Right cardiac atrium (tissue), 5 donors: ENCODE results near the gene GLIS1. TPM values are rescaled to one million over a fixed set of nuclear protein-coding genes. Genes with fewer than 3 reads are reported as not detected.
A peak's percentile ranks its signal among the peaks of the same experiment; 100 is the strongest.

Source experiments
- ATAC-seq, 2 donors: fragments of 200-7000 bp; cut with Tn5 transposase; one replicate each; pipeline versions ENCODE4 v1.8.0 to v1.9.1; 2020; ENCODE audit warnings: moderate library complexity in 2 of 2, mild to moderate bottlenecking in 1 of 2
- DNase-seq, 3 donors: peaks; one replicate each; pipeline ENCODE4 v3.0.0-alpha.2; 2020
- H3K27ac ChIP-seq: one replicate; pipeline ENCODE4 v1.5.1; 2013; ENCODE audit warnings: mild to moderate bottlenecking, low read length, control low read depth, moderate library complexity
- H3K27me3 ChIP-seq: one replicate; pipeline ENCODE4 v1.6.1; 2013; ENCODE audit not compliant: control insufficient read depth, insufficient read depth
- H3K4me1 ChIP-seq: one replicate; pipeline ENCODE4 v1.6.1; 2013; ENCODE audit warnings: low read length; ENCODE audit not compliant: control insufficient read depth, insufficient read depth
- H3K4me3 ChIP-seq: one replicate; pipeline ENCODE4 v1.5.1; 2013; ENCODE audit warnings: low read length, control low read depth
- H3K9me3 ChIP-seq: one replicate; pipeline ENCODE4 v1.6.1; 2013; ENCODE audit warnings: low read length; ENCODE audit not compliant: control insufficient read depth
- WGBS: extraction: QIAGEN DNeasy Blood & Tissue Kit; methylation state at CpG from one replicate; pipeline ENCODE4 v1.1.7; 2013; 5-methylcytosine and 5-hydroxymethylcytosine counted together
- intact Hi-C, 4 donors: fragments of 100-400 bp; cut with DNase I; formaldehyde crosslinking; loops; one replicate each; pipeline versions ENCODE4 v1.11.0 to v1.14.0; 2022 to 2023
- polyA plus RNA-seq: library from polyadenylated mRNA; stranded (reverse); fragments of 200-250 nt; gene quantifications from one replicate; pipeline ENCODE4 v1.2.3, GENCODE V29; 2013
- total RNA-seq, 4 donors: library from RNA; stranded (reverse); fragmentation: NEBNext Ultra II Directional; extraction: Animal tissue kit (Norgen Biotek cat#: 25700); gene quantifications; one replicate each; pipeline ENCODE4 v1.2.1, GENCODE V29; 2021
- donor health status: healthy with polysubstance abuse.
- donor health status: DM: no; HTN: yes; CAD: no.
- donor health status: DM: no; HTN: no; CAD: no.
- donor health status: DM: no; HTN: yes; CAD: no; lungs with severe emphysema.
- donor health status: DM: yes; HTN: yes; CAD: no.

The GLIS1 gene
- total and polyA plus RNA-seq, 5 donors = 0.14 to 0.37 (median 0.35) TPM

- intact Hi-C loops = no loop called here
- Histone ChIP-seq H3K4me1 (no peaks in the 10 kb centered on the region), H3K4me3 (no peak overlapping the region), H3K9me3 (no peaks in the 10 kb centered on the region), H3K27me3 (no peaks in the 10 kb centered on the region), H3K27ac (no peak overlapping the region)
- 90% methylated on average over 9 of the region's 9 CpGs for WGBS
- DNase-seq = no peak
- ATAC-seq = no peak
Measured at GRCh38 chr1:53672785-53673184, 66.2 kb downstream of the GLIS1 start.

- H3K4me1 ChIP-seq = no peaks in the 10 kb centered on the region
- ATAC-seq = no peak
- H3K27me3 ChIP-seq = no peaks in the 10 kb centered on the region
- intact Hi-C loops = no loop called here
- no peaks in the 10 kb centered on the region for H3K9me3 ChIP-seq
- 88% methylated on average over 5 of the region's 5 CpGs for WGBS
- no peak overlapping the region for H3K27ac ChIP-seq
- H3K4me3 ChIP-seq = no peak overlapping the region
- DNase-seq = no peak
Measured at GRCh38 chr1:53672243-53672642, 66.7 kb downstream of the GLIS1 start.

- Histone ChIP-seq H3K4me3 (no peak overlapping the region), H3K27ac (no peak overlapping the region), H3K9me3 (no peaks in the 10 kb centered on the region), H3K27me3 (no peaks in the 10 kb centered on the region), H3K4me1 (no peaks in the 10 kb centered on the region)
- peak in 1 of 3 donors; percentile 60 for DNase-seq
- WGBS = 46% methylated on average over 3 of the region's 3 CpGs
- intact Hi-C loops = no loop called here
- ATAC-seq = peak; percentile 24 to 32
Measured at GRCh38 chr1:53669621-53670191, 69.3 kb downstream of the GLIS1 start.

GRCh38 chr1:53666566-53666965 is 72.4 kb downstream of the GLIS1 start:
- no peaks in the 10 kb centered on the region for H3K4me1 ChIP-seq
- ATAC-seq (no peak), DNase-seq (no peak)
- H3K27ac ChIP-seq = no peak overlapping the region
- no peaks in the 10 kb centered on the region for H3K9me3 ChIP-seq
- H3K27me3 ChIP-seq = no peaks in the 10 kb centered on the region
- WGBS = 91% methylated on average over 1 of the region's 1 CpG
- H3K4me3 ChIP-seq = no peak overlapping the region
- intact Hi-C loops = no loop called here

- H3K27me3 ChIP-seq = no peaks in the 10 kb centered on the region
- 30% methylated on average over 2 of the region's 2 CpGs for WGBS
- intact Hi-C loops = no loop called here
- no peaks in the 10 kb centered on the region for H3K4me1 ChIP-seq
- H3K4me3 ChIP-seq = no peak overlapping the region
- H3K9me3 ChIP-seq = no peaks in the 10 kb centered on the region
- H3K27ac ChIP-seq = no peak overlapping the region
- DNase-seq (no peak), ATAC-seq (no peak)
Measured at GRCh38 chr1:53665996-53666395, 73.0 kb downstream of the GLIS1 start.

GRCh38 chr1:53663529-53664300 is 75.2 kb downstream of the GLIS1 start:
- ATAC-seq = peak; percentile 9 to 29
- no peak for DNase-seq

GRCh38 chr1:53662951-53663350 is 76.0 kb downstream of the GLIS1 start:
- H3K4me3 ChIP-seq = no peak overlapping the region
- no peak overlapping the region for H3K27ac ChIP-seq
- H3K27me3 ChIP-seq = no peaks in the 10 kb centered on the region
- H3K4me1 ChIP-seq = no peaks in the 10 kb centered on the region
- intact Hi-C loops = no loop called here
- DNase-seq (no peak), ATAC-seq (no peak)
- no peaks in the 10 kb centered on the region for H3K9me3 ChIP-seq
- WGBS = 79% methylated on average over 3 of the region's 3 CpGs

More at GRCh38 chr1:53663529-53664300, 75.2 kb downstream of the GLIS1 start:
- no peaks in the 10 kb centered on the region for H3K27me3 ChIP-seq
- no peaks in the 10 kb centered on the region for H3K9me3 ChIP-seq
- intact Hi-C loops = no loop called here
- H3K4me1 ChIP-seq = no peaks in the 10 kb centered on the region
- H3K4me3 ChIP-seq = no peak overlapping the region
- H3K27ac ChIP-seq = no peak overlapping the region
- WGBS = 66% methylated on average over 15 of the region's 15 CpGs

- intact Hi-C loops = no loop called here
- ATAC-seq = no peak
- 89% methylated on average over 11 of the region's 11 CpGs for WGBS
- no peaks in the 10 kb centered on the region for H3K27me3 ChIP-seq
- DNase-seq = no peak
- H3K27ac ChIP-seq = no peak overlapping the region
- no peak overlapping the region for H3K4me3 ChIP-seq
- no peaks in the 10 kb centered on the region for H3K9me3 ChIP-seq
- H3K4me1 ChIP-seq = no peaks in the 10 kb centered on the region
Measured at GRCh38 chr1:53662169-53662568, 76.8 kb downstream of the GLIS1 start.

GRCh38 chr1:53661496-53661895 is 77.5 kb downstream of the GLIS1 start:
- no peak overlapping the region for H3K27ac ChIP-seq
- 87% methylated on average over 8 of the region's 8 CpGs for WGBS
- H3K9me3 ChIP-seq = no peaks in the 10 kb centered on the region
- no peak overlapping the region for H3K4me3 ChIP-seq
- ATAC-seq = no peak
- H3K27me3 ChIP-seq = no peaks in the 10 kb centered on the region
- intact Hi-C loops = no loop called here
- no peaks in the 10 kb centered on the region for H3K4me1 ChIP-seq
- no peak for DNase-seq

GRCh38 chr1:53660666-53661065 is 78.3 kb downstream of the GLIS1 start:
- H3K4me1 ChIP-seq = no peaks in the 10 kb centered on the region
- 72% methylated on average over 3 of the region's 3 CpGs for WGBS
- H3K9me3 ChIP-seq = no peaks in the 10 kb centered on the region
- DNase-seq (no peak), ATAC-seq (no peak)
- no peaks in the 10 kb centered on the region for H3K27me3 ChIP-seq
- H3K27ac ChIP-seq = no peak overlapping the region
- no peak overlapping the region for H3K4me3 ChIP-seq
- intact Hi-C loops = no loop called here

- H3K4me1 ChIP-seq = peaks cover 2% of the 10 kb centered on the region
- H3K9me3 ChIP-seq = no peaks in the 10 kb centered on the region
- DNase-seq = no peak
- 89% methylated on average over 2 of the region's 2 CpGs for WGBS
- H3K4me3 ChIP-seq = no peak overlapping the region
- intact Hi-C loops = no loop called here
- no peak for ATAC-seq
- no peaks in the 10 kb centered on the region for H3K27me3 ChIP-seq
- H3K27ac ChIP-seq = no peak overlapping the region
Measured at GRCh38 chr1:53659436-53659835, 79.5 kb downstream of the GLIS1 start.
